Measurements from ENCODE around the gene GTF2F1.

The GTF2F1 gene

GRCh38 chr19:6424195-6424938 lies 31.4 kb upstream of the GTF2F1 start, which contains the start of gene KHSRP:
Gene KHSRP (minus strand): TSS chr19:6424811. CDS start chr19:6424701, 110 bp downstream.
- peaks cover 50% of the 10 kb centered on the region for H3K36me3 Mint-ChIP-seq (ENCODE audit: low read depth)
- peak within 1 kb of the TSS; percentile 93 for H3K27ac Mint-ChIP-seq
- H3K4me3 Mint-ChIP-seq, result peak within 1 kb of the TSS; percentile 94
- H3K9me3 Mint-ChIP-seq, result peaks cover 4% of the 10 kb centered on the region
- H3K27me3 Mint-ChIP-seq, result no peaks in the 10 kb centered on the region
- peak; percentile 62 for DNase-seq
- peaks cover 36% of the 10 kb centered on the region for H3K4me1 Mint-ChIP-seq (ENCODE audit: low read depth)

GRCh38 chr19:6423499-6424194 lies 30.7 kb upstream of the GTF2F1 start:
- Mint-ChIP-seq H3K4me3 (peak overlapping the region; percentile 94), H3K36me3 (ENCODE audit: low read depth) (peaks cover 57% of the 10 kb centered on the region), H3K27ac (peak overlapping the region; percentile 92), H3K4me1 (ENCODE audit: low read depth) (peaks cover 36% of the 10 kb centered on the region), H3K27me3 (no peaks in the 10 kb centered on the region), H3K9me3 (peaks cover 4% of the 10 kb centered on the region)
- peak; percentile 59 for DNase-seq

GRCh38 chr19:6421075-6422014 lies 28.4 kb upstream of the GTF2F1 start:
- peaks cover 79% of the 10 kb centered on the region for H3K36me3 Mint-ChIP-seq (ENCODE audit: low read depth)
- H3K27ac Mint-ChIP-seq, result peak overlapping the region; percentile 92
- H3K4me3 Mint-ChIP-seq, result peak overlapping the region; percentile 94
- no peaks in the 10 kb centered on the region for H3K27me3 Mint-ChIP-seq
- no peak for DNase-seq
- peaks cover 36% of the 10 kb centered on the region for H3K4me1 Mint-ChIP-seq (ENCODE audit: low read depth)
- peaks cover 4% of the 10 kb centered on the region for H3K9me3 Mint-ChIP-seq

GRCh38 chr19:6418562-6418932 lies 25.6 kb upstream of the GTF2F1 start:
- Mint-ChIP-seq H3K27me3 (no peaks in the 10 kb centered on the region), H3K27ac (no peak overlapping the region), H3K4me1 (ENCODE audit: low read depth) (peaks cover 27% of the 10 kb centered on the region), H3K4me3 (no peak overlapping the region), H3K9me3 (no peaks in the 10 kb centered on the region), H3K36me3 (ENCODE audit: low read depth) (peaks cover 96% of the 10 kb centered on the region)
- DNase-seq, result no peak

GRCh38 chr19:6417713-6418561 lies 25.0 kb upstream of the GTF2F1 start:
- peaks cover 95% of the 10 kb centered on the region for H3K36me3 Mint-ChIP-seq (ENCODE audit: low read depth)
- no peaks in the 10 kb centered on the region for H3K27me3 Mint-ChIP-seq
- no peaks in the 10 kb centered on the region for H3K9me3 Mint-ChIP-seq
- peaks cover 22% of the 10 kb centered on the region for H3K4me1 Mint-ChIP-seq (ENCODE audit: low read depth)
- no peak overlapping the region for H3K27ac Mint-ChIP-seq
- no peak for DNase-seq
- no peak overlapping the region for H3K4me3 Mint-ChIP-seq

GRCh38 chr19:6416658-6417405 lies 23.9 kb upstream of the GTF2F1 start:
- peaks cover 10% of the 10 kb centered on the region for H3K4me1 Mint-ChIP-seq (ENCODE audit: low read depth)
- DNase-seq, result no peak
- H3K27ac Mint-ChIP-seq, result no peak overlapping the region
- peaks cover 90% of the 10 kb centered on the region for H3K36me3 Mint-ChIP-seq (ENCODE audit: low read depth)
- H3K4me3 Mint-ChIP-seq, result no peak overlapping the region
- no peaks in the 10 kb centered on the region for H3K27me3 Mint-ChIP-seq
- H3K9me3 Mint-ChIP-seq, result no peaks in the 10 kb centered on the region

GRCh38 chr19:6415591-6416190 lies 22.7 kb upstream of the GTF2F1 start:
- no peaks in the 10 kb centered on the region for H3K9me3 Mint-ChIP-seq
- H3K4me1 Mint-ChIP-seq (ENCODE audit: low read depth), result peaks cover 2% of the 10 kb centered on the region
- peaks cover 79% of the 10 kb centered on the region for H3K36me3 Mint-ChIP-seq (ENCODE audit: low read depth)
- H3K27ac Mint-ChIP-seq, result no peak overlapping the region
- DNase-seq, result no peak
- H3K27me3 Mint-ChIP-seq, result no peaks in the 10 kb centered on the region
- H3K4me3 Mint-ChIP-seq, result no peak overlapping the region

GRCh38 chr19:6414793-6415590 lies 22.0 kb upstream of the GTF2F1 start:
- H3K4me1 Mint-ChIP-seq (ENCODE audit: low read depth), result no peaks in the 10 kb centered on the region
- no peaks in the 10 kb centered on the region for H3K9me3 Mint-ChIP-seq
- no peaks in the 10 kb centered on the region for H3K27me3 Mint-ChIP-seq
- H3K36me3 Mint-ChIP-seq (ENCODE audit: low read depth), result peaks cover 72% of the 10 kb centered on the region
- DNase-seq, result no peak
- no peak overlapping the region for H3K27ac Mint-ChIP-seq
- no peak overlapping the region for H3K4me3 Mint-ChIP-seq

- peaks cover 62% of the 10 kb centered on the region for H3K36me3 Mint-ChIP-seq (ENCODE audit: low read depth)
These were observed 21.0 kb upstream of the GTF2F1 start for GRCh38 chr19:6413721-6414643.

GRCh38 chr19:6413291-6413690 lies 20.3 kb upstream of the GTF2F1 start:
- Mint-ChIP-seq H3K4me3 (no peak overlapping the region), H3K9me3 (no peaks in the 10 kb centered on the region)

More at GRCh38 chr19:6413721-6414643, 21.0 kb upstream of the GTF2F1 start:
- H3K27me3 Mint-ChIP-seq, result no peaks in the 10 kb centered on the region
- no peaks in the 10 kb centered on the region for H3K9me3 Mint-ChIP-seq
- H3K4me1 Mint-ChIP-seq (ENCODE audit: low read depth), result no peaks in the 10 kb centered on the region
- DNase-seq, result no peak
- H3K4me3 Mint-ChIP-seq, result no peak overlapping the region
- H3K27ac Mint-ChIP-seq, result no peak overlapping the region

GRCh38 chr19:6412447-6413091 lies 19.6 kb upstream of the GTF2F1 start:
- Mint-ChIP-seq H3K36me3 (ENCODE audit: low read depth) (peaks cover 48% of the 10 kb centered on the region), H3K9me3 (no peaks in the 10 kb centered on the region), H3K4me3 (no peak overlapping the region), H3K27me3 (no peaks in the 10 kb centered on the region), H3K27ac (no peak overlapping the region), H3K4me1 (ENCODE audit: low read depth) (no peaks in the 10 kb centered on the region)
- peak; percentile 68 for DNase-seq

More at GRCh38 chr19:6413291-6413690, 20.3 kb upstream of the GTF2F1 start:
- DNase-seq, result no peak
- H3K36me3 Mint-ChIP-seq (ENCODE audit: low read depth), result peaks cover 55% of the 10 kb centered on the region
- H3K27ac Mint-ChIP-seq, result no peak overlapping the region
- H3K27me3 Mint-ChIP-seq, result no peaks in the 10 kb centered on the region
- H3K4me1 Mint-ChIP-seq (ENCODE audit: low read depth), result no peaks in the 10 kb centered on the region
